ENCODE measurements around the gene STAG1. TPM values are rescaled to one million over a fixed set of nuclear protein-coding genes. Genes with fewer than 3 reads are reported as not detected.

The STAG1 gene
- polyA plus RNA-seq, 1 experiment: 13.8 TPM

- DNase-seq (ENCODE audit: low read depth): no peak
- Histone ChIP-seq H3K4me3 (ENCODE audit: low read depth, low read length) (no peak overlapping the region), H3K27me3 (ENCODE audit: control insufficient read depth, insufficient read depth, low read length) (no peaks in the 10 kb centered on the region), H3K36me3 (ENCODE audit: control insufficient read depth, insufficient read depth, low read length) (peaks cover 2% of the 10 kb centered on the region)
- no peak for TF ChIP-seq CTCF (IDR thresholded peaks at IDR 0.05; ENCODE audit: insufficient read depth, low read depth, low read length)
- ChIA-PET CTCF (no interaction called here), POLR2A (no interaction called here)
These were observed 317.7 kb downstream of the STAG1 start for GRCh38 chr3:136434429-136434828.

- DNase-seq (ENCODE audit: low read depth): no peak
- CTCF ChIA-PET: no interaction called here
- no peak for TF ChIP-seq CTCF (IDR thresholded peaks at IDR 0.05; ENCODE audit: insufficient read depth, low read depth, low read length)
- POLR2A ChIA-PET: no interaction called here
- Histone ChIP-seq H3K36me3 (ENCODE audit: control insufficient read depth, insufficient read depth, low read length) (peaks cover 2% of the 10 kb centered on the region), H3K27me3 (ENCODE audit: control insufficient read depth, insufficient read depth, low read length) (no peaks in the 10 kb centered on the region), H3K4me3 (ENCODE audit: low read depth, low read length) (no peak overlapping the region)
These were observed 319.5 kb downstream of the STAG1 start for GRCh38 chr3:136432685-136433084.

GRCh38 chr3:136428167-136428566, 324.0 kb downstream of the STAG1 start:
- ChIA-PET POLR2A (no interaction called here), CTCF (no interaction called here)
- DNase-seq (ENCODE audit: low read depth): no peak
- no peak for TF ChIP-seq CTCF (IDR thresholded peaks at IDR 0.05; ENCODE audit: insufficient read depth, low read depth, low read length)
- no peaks in the 10 kb centered on the region for H3K27me3 ChIP-seq (ENCODE audit: control insufficient read depth, insufficient read depth, low read length)
- no peak overlapping the region for H3K4me3 ChIP-seq (ENCODE audit: low read depth, low read length)
- H3K36me3 ChIP-seq (ENCODE audit: control insufficient read depth, insufficient read depth, low read length): peaks cover 2% of the 10 kb centered on the region

- no peak for TF ChIP-seq CTCF (IDR thresholded peaks at IDR 0.05; ENCODE audit: insufficient read depth, low read depth, low read length)
- POLR2A ChIA-PET: no interaction called here
- CTCF ChIA-PET: interaction anchor here (0.6 kb wide), 1 partner anchor 1638 kb away, joined by 3 read pairs; no protein-coding TSS in a partner anchor
- no peak for DNase-seq (ENCODE audit: low read depth)
- H3K4me3 ChIP-seq (ENCODE audit: low read depth, low read length): no peak overlapping the region
- no peaks in the 10 kb centered on the region for H3K36me3 ChIP-seq (ENCODE audit: control insufficient read depth, insufficient read depth, low read length)
- no peaks in the 10 kb centered on the region for H3K27me3 ChIP-seq (ENCODE audit: control insufficient read depth, insufficient read depth, low read length)
These were observed 324.9 kb downstream of the STAG1 start for GRCh38 chr3:136427236-136427635.

- CTCF ChIA-PET: no interaction called here
- no peak for DNase-seq (ENCODE audit: low read depth)
These were observed 337.7 kb downstream of the STAG1 start for GRCh38 chr3:136414476-136414875.

More at GRCh38 chr3:136414476-136414875, 337.7 kb downstream of the STAG1 start:
- no peak for TF ChIP-seq CTCF (IDR thresholded peaks at IDR 0.05; ENCODE audit: insufficient read depth, low read depth, low read length)
- H3K36me3 ChIP-seq (ENCODE audit: control insufficient read depth, insufficient read depth, low read length): no peaks in the 10 kb centered on the region
- no peaks in the 10 kb centered on the region for H3K27me3 ChIP-seq (ENCODE audit: control insufficient read depth, insufficient read depth, low read length)
- POLR2A ChIA-PET: no interaction called here
- H3K4me3 ChIP-seq (ENCODE audit: low read depth, low read length): no peak overlapping the region

All from BJ (cell line).